Mesenchymal stem cell (in vitro differentiated cells and primary cell): ENCODE measurements around the gene TDRD10.

Experiments
- DNase-seq: peaks from one replicate; pipeline ENCODE4 v3.0.0-alpha.2; 2013
- H2AFZ ChIP-seq: one replicate; pipeline ENCODE4 v1.6.1; 2013; ENCODE audit warnings: low read depth, mild to moderate bottlenecking, control low read depth, inconsistent platforms, low read length, moderate library complexity
- H2AK5ac ChIP-seq: 2 replicates; pipeline ENCODE4 v1.6.1; 2013; ENCODE audit warnings: low read length, moderate library complexity, mild to moderate bottlenecking, inconsistent platforms; ENCODE audit not compliant: severe bottlenecking
- H2BK120ac ChIP-seq: one replicate; pipeline ENCODE4 v1.6.1; 2013; ENCODE audit warnings: low read depth, mild to moderate bottlenecking, inconsistent platforms, low read length, moderate library complexity
- H2BK12ac ChIP-seq, 2 experiments: one replicate each; pipeline ENCODE4 v1.6.1; 2013; ENCODE audit warnings: inconsistent platforms in 2 of 2, low read length in 2 of 2, mild to moderate bottlenecking in 2 of 2, moderate library complexity in 2 of 2, control low read depth in 1 of 2
- H2BK15ac ChIP-seq: one replicate; pipeline ENCODE4 v1.6.1; 2013; ENCODE audit warnings: mild to moderate bottlenecking, low read depth, inconsistent platforms; ENCODE audit not compliant: poor library complexity, severe bottlenecking
- H2BK5ac ChIP-seq: 2 replicates; pipeline ENCODE4 v1.6.1; 2013; ENCODE audit warnings: low read depth, mild to moderate bottlenecking, low read length, control low read depth, inconsistent platforms; ENCODE audit not compliant: poor library complexity, severe bottlenecking
- H3K14ac ChIP-seq, 2 experiments: one replicate each; pipeline ENCODE4 v1.6.1; 2013; ENCODE audit warnings: inconsistent platforms in 2 of 2, low read length in 2 of 2, control low read depth in 1 of 2, mild to moderate bottlenecking in 1 of 2, moderate library complexity in 1 of 2
- H3K18ac ChIP-seq, 2 experiments: one replicate each; pipeline ENCODE4 v1.6.1; 2013; ENCODE audit warnings: inconsistent platforms in 2 of 2, low read length in 2 of 2, control low read depth in 1 of 2, low read depth in 1 of 2, mild to moderate bottlenecking in 1 of 2
- H3K23ac ChIP-seq, 2 experiments: one replicate each; pipeline ENCODE4 v1.6.1; 2013; ENCODE audit warnings: inconsistent platforms in 2 of 2, low read length in 2 of 2, mild to moderate bottlenecking in 2 of 2, moderate library complexity in 2 of 2, control low read depth in 1 of 2
- H3K27ac ChIP-seq: 2 replicates; pipeline ENCODE4 v1.5.1; 2013; ENCODE audit warnings: mild to moderate bottlenecking, moderate library complexity, low read length, control low read depth, inconsistent platforms; ENCODE audit not compliant: poor library complexity, severe bottlenecking
- H3K27me3 ChIP-seq, 2 experiments: 2 replicates each; pipeline versions ENCODE4 v1.6.1 to v1.7.0; 2013; ENCODE audit warnings: low read length in 2 of 2, mild to moderate bottlenecking in 2 of 2, moderate library complexity in 2 of 2, control low read depth in 1 of 2, inconsistent platforms in 1 of 2; ENCODE audit not compliant: control insufficient read depth in 1 of 2, insufficient read depth in 1 of 2
- H3K36me3 ChIP-seq, 2 experiments: 2 replicates each; pipeline versions ENCODE4 v1.6.1 to v1.7.0; 2013; ENCODE audit warnings: low read length in 2 of 2, control low read depth in 1 of 2, inconsistent platforms in 1 of 2, low read depth in 1 of 2, mild to moderate bottlenecking in 1 of 2; ENCODE audit not compliant: insufficient read depth in 2 of 2, control insufficient read depth in 1 of 2
- H3K4ac ChIP-seq, 2 experiments: one replicate each; pipeline ENCODE4 v1.6.1; 2013; ENCODE audit warnings: inconsistent platforms in 2 of 2, low read length in 2 of 2, mild to moderate bottlenecking in 2 of 2, moderate library complexity in 2 of 2, control low read depth in 1 of 2, low read depth in 1 of 2
- H3K4me1 ChIP-seq: 2 replicates; pipeline ENCODE4 v1.6.1; 2013; ENCODE audit warnings: low read depth, low read length, control low read depth; ENCODE audit not compliant: control insufficient read depth, insufficient read depth
- H3K4me2 ChIP-seq: 2 replicates; pipeline ENCODE4 v1.6.1; 2013; ENCODE audit warnings: low read length, mild to moderate bottlenecking, inconsistent platforms; ENCODE audit not compliant: poor library complexity, severe bottlenecking
- H3K4me3 ChIP-seq, 2 experiments: 2 replicates each; pipeline versions ENCODE4 v1.5.1 to v1.7.0; 2013; ENCODE audit warnings: low read length in 2 of 2, mild to moderate bottlenecking in 2 of 2, control low read depth in 1 of 2, low read depth in 1 of 2; ENCODE audit not compliant: insufficient read depth in 1 of 2
- H3K79me1 ChIP-seq: replicated peaks from 2 replicates; pipeline ENCODE4 v1.6.1; 2013; ENCODE audit warnings: mild to moderate bottlenecking, control low read depth, low read length, inconsistent platforms; ENCODE audit not compliant: poor library complexity, severe bottlenecking
- H3K9ac ChIP-seq: 2 replicates; pipeline ENCODE4 v1.7.0; 2013; ENCODE audit warnings: mild to moderate bottlenecking, low read length, moderate library complexity
- H3K9me3 ChIP-seq: 2 replicates; pipeline ENCODE4 v1.7.0; 2013; ENCODE audit warnings: mild to moderate bottlenecking, low read length; ENCODE audit not compliant: control insufficient read depth
- H4K8ac ChIP-seq: one replicate; pipeline ENCODE4 v1.6.1; 2013; ENCODE audit warnings: inconsistent platforms, mild to moderate bottlenecking, low read length, moderate library complexity
- H4K91ac ChIP-seq: one replicate; pipeline ENCODE4 v1.6.1; 2013; ENCODE audit warnings: mild to moderate bottlenecking, low read length, inconsistent platforms
- WGBS: methylation state at CpG from one replicate; pipeline ENCODE4 v1.1.7; 2013; ENCODE audit warnings: mixed read lengths; 5-methylcytosine and 5-hydroxymethylcytosine counted together

The TDRD10 gene

GRCh38 chr1:154490317-154490716 is 11.7 kb upstream of the TDRD10 start:
- no peak overlapping the region for H3K4me2 ChIP-seq
- 94% methylated on average over 1 of the region's 1 CpG for WGBS

DNA sequence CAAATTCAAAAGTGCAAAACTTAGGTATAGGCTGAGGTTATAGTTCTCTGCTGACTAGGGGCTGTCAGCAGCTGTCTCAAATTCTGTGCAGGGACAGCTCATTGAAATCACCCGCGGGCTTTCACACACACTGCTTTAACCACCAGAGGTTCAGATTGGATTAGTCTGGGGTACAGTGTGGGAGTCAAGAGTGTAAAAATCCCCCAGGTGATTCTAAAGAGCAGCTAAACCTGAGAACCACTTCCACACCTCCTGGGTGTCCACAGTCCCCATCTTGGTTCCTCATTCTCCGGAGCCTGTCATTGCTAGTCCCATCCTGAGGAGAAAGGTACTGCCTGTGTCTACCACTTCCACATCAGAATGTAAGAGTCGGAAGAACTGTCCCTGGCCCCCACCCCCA is 9.9 kb upstream of the TDRD10 start:
- no peak overlapping the region for H3K4me3 ChIP-seq

More at GRCh38 chr1:154490317-154490716, 11.7 kb upstream of the TDRD10 start:
- Histone ChIP-seq H4K91ac (no peak overlapping the region), H3K9me3 (peaks cover 2% of the 10 kb centered on the region), H3K79me1 (no peaks in the 10 kb centered on the region), H2AK5ac (no peak overlapping the region), H3K27me3 (peaks cover 47 to 54% of the 10 kb centered on the region in 2 experiments), H2BK12ac (no peak overlapping the region), H2BK15ac (no peak overlapping the region), H3K4ac (no peak overlapping the region), H3K23ac (no peak overlapping the region), H4K8ac (no peak overlapping the region), H3K18ac (no peak overlapping the region), H2AFZ (no peak overlapping the region), H3K4me3 (no peak overlapping the region), H2BK5ac (no peak overlapping the region), H3K14ac (no peak overlapping the region), H3K36me3 (no peaks in the 10 kb centered on the region), H3K4me1 (no peaks in the 10 kb centered on the region), H2BK120ac (no peak overlapping the region), H3K9ac (no peak overlapping the region), H3K27ac (no peak overlapping the region)
- DNase-seq, result no peak

DNA sequence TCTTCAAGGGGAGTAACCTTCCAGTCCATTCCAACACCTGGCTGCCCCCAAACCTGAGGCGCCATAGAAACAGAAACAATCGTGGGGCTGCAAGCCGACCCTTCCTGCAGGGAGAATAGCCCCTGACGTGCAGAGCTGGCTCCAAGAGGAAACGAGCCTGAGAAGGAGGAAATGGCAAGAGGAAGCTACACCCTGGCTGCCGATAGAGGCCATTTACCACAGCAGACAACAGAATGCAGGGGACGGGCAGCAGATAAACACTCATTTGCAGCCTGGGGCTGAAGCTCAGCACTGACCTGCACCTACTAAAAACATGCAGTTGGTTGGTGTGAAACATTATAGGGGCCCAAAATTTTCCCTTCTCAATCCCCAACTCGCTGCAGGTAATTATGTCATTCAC is 8.7 kb upstream of the TDRD10 start:
- Histone ChIP-seq H3K9ac (no peak overlapping the region), H3K4ac (no peak overlapping the region), H2BK120ac (no peak overlapping the region), H3K4me2 (no peak overlapping the region), H3K4me3 (no peak overlapping the region), H2BK5ac (no peak overlapping the region), H2BK15ac (no peak overlapping the region), H3K23ac (no peak overlapping the region), H3K14ac (no peak overlapping the region), H3K79me1 (no peaks in the 10 kb centered on the region), H3K9me3 (peaks cover 2% of the 10 kb centered on the region), H4K8ac (no peak overlapping the region), H3K27me3 (peaks cover 47 to 54% of the 10 kb centered on the region in 2 experiments), H4K91ac (no peak overlapping the region), H3K4me1 (no peaks in the 10 kb centered on the region), H2BK12ac (no peak overlapping the region), H3K18ac (no peak overlapping the region), H3K36me3 (no peaks in the 10 kb centered on the region), H2AK5ac (no peak overlapping the region), H2AFZ (no peak overlapping the region), H3K27ac (no peak overlapping the region)
- WGBS, result 12% methylated on average over 7 of the region's 8 CpGs
- DNase-seq, result no peak

More for the DNA sequence above, 9.9 kb upstream of the TDRD10 start:
- WGBS, result 92% methylated on average over 2 of the region's 4 CpGs
- no peak overlapping the region for H2BK5ac ChIP-seq
- H2BK12ac ChIP-seq, result no peak overlapping the region
- H2AFZ ChIP-seq, result no peak overlapping the region
- H2AK5ac ChIP-seq, result no peak overlapping the region
- no peak overlapping the region for H3K4ac ChIP-seq
- H3K4me2 ChIP-seq, result no peak overlapping the region
- no peak for DNase-seq
- no peaks in the 10 kb centered on the region for H3K36me3 ChIP-seq
- H3K27ac ChIP-seq, result no peak overlapping the region
- H3K4me1 ChIP-seq, result no peaks in the 10 kb centered on the region
- no peak overlapping the region for H3K23ac ChIP-seq
- H4K8ac ChIP-seq, result no peak overlapping the region
- no peak overlapping the region for H2BK120ac ChIP-seq
- no peaks in the 10 kb centered on the region for H3K79me1 ChIP-seq
- peaks cover 47 to 58% of the 10 kb centered on the region in 2 experiments for H3K27me3 ChIP-seq
- no peak overlapping the region for H2BK15ac ChIP-seq
- H3K9ac ChIP-seq, result no peak overlapping the region
- no peak overlapping the region for H3K14ac ChIP-seq
- peaks cover 2% of the 10 kb centered on the region for H3K9me3 ChIP-seq
- no peak overlapping the region for H4K91ac ChIP-seq
- H3K18ac ChIP-seq, result no peak overlapping the region

- Histone ChIP-seq H3K36me3 (no peaks in the 10 kb centered on the region), H3K4ac (no peak overlapping the region), H2AFZ (no peak overlapping the region), H4K8ac (no peak overlapping the region), H3K27me3 (peaks cover 52 to 54% of the 10 kb centered on the region in 2 experiments), H3K4me1 (no peaks in the 10 kb centered on the region), H2BK5ac (no peak overlapping the region), H2BK15ac (no peak overlapping the region), H3K18ac (no peak overlapping the region), H3K14ac (no peak overlapping the region), H3K9me3 (peaks cover 5% of the 10 kb centered on the region), H3K27ac (no peak overlapping the region), H3K4me2 (no peak overlapping the region), H3K9ac (no peak overlapping the region), H4K91ac (no peak overlapping the region), H3K79me1 (no peaks in the 10 kb centered on the region), H3K23ac (no peak overlapping the region), H2BK12ac (no peak overlapping the region), H2AK5ac (no peak overlapping the region), H2BK120ac (no peak overlapping the region), H3K4me3 (no peak overlapping the region)
- no peak for DNase-seq
- 93% methylated on average over 5 of the region's 8 CpGs for WGBS
These were observed 6.3 kb upstream of the TDRD10 start for GRCh38 chr1:154495496-154496273.
